HG02798 (cell line): ENCODE data around the gene RETREG2.

Experiments
- ATAC-seq: cut with Tn5 transposase; IDR thresholded peaks from one replicate; pipeline ENCODE4 v1.9.1; 2021; ENCODE audit warnings: mild to moderate bottlenecking; ENCODE audit not compliant: unreplicated experiment, poor library complexity

Gene RETREG2

GRCh38 chr2:219213486-219214071 is 35.5 kb downstream of the RETREG2 start:
- no peak for ATAC-seq

- no peak for ATAC-seq
These were observed 36.1 kb downstream of the RETREG2 start for GRCh38 chr2:219214141-219214540.

GRCh38 chr2:219214786-219215185 is 36.7 kb downstream of the RETREG2 start:
- ATAC-seq = no peak

GRCh38 chr2:219215871-219216534 is 37.9 kb downstream of the RETREG2 start:
- ATAC-seq = no peak

- no peak for ATAC-seq
These were observed 38.5 kb downstream of the RETREG2 start for GRCh38 chr2:219216535-219216915.

GRCh38 chr2:219218217-219218731 is 40.2 kb downstream of the RETREG2 start:
- ATAC-seq = no peak

GRCh38 chr2:219218732-219219701 is 40.9 kb downstream of the RETREG2 start, which contains the start of gene ABCB6:
Gene ABCB6, minus strand, starts transcription at chr2:219218958. Its CDS starts 285 bp downstream, at chr2:219218673.
- ATAC-seq = peak; percentile 87

GRCh38 chr2:219219784-219220532 is 41.9 kb downstream of the RETREG2 start:
- no peak for ATAC-seq

- no peak for ATAC-seq
These were observed 42.8 kb downstream of the RETREG2 start for GRCh38 chr2:219220652-219221402.

GRCh38 chr2:219221957-219222518 is 44.0 kb downstream of the RETREG2 start:
- no peak for ATAC-seq

GRCh38 chr2:219223831-219224610 is 45.9 kb downstream of the RETREG2 start:
- no peak for ATAC-seq

GRCh38 chr2:219225350-219225749 is 47.3 kb downstream of the RETREG2 start:
- ATAC-seq = no peak

GRCh38 chr2:219228041-219228910 is 50.2 kb downstream of the RETREG2 start:
- no peak for ATAC-seq

GRCh38 chr2:219228911-219229304 is 50.8 kb downstream of the RETREG2 start:
- no peak for ATAC-seq

GRCh38 chr2:219229305-219230058 is 51.4 kb downstream of the RETREG2 start, which contains the start of the genes ANKZF1 and ATG9A:
Gene ANKZF1, plus strand, starts transcription at chr2:219229806. Its CDS starts 452 bp downstream, at chr2:219230258.
Gene ATG9A, minus strand, starts transcription at chr2:219229636. Its CDS starts 1,612 bp downstream, at chr2:219228024.
- peak; percentile 98 for ATAC-seq

GRCh38 chr2:219230059-219230540 is 52.0 kb downstream of the RETREG2 start:
- no peak for ATAC-seq
